Epithelial cell of esophagus (primary cell): Measurements from ENCODE around the gene RAX2.
"Not testable (repeated sequence)": the region's sequence is repeated elsewhere in the genome, so short reads cannot be mapped to it uniquely, and the experiment has no call there.

Experiments
- DNase-seq: peaks from one replicate; pipeline ENCODE4 v3.0.0; 2010; ENCODE audit warnings: low read depth
- H3K4me3 ChIP-seq: 2 replicates; pipeline ENCODE4 v1.5.1; 2011; ENCODE audit warnings: mild to moderate bottlenecking, low read length, control low read depth
- CTCF ChIP-seq: IDR thresholded peaks from 2 replicates; pipeline ENCODE4 v1.5.1; 2011; ENCODE audit warnings: low read depth, mild to moderate bottlenecking, low read length, control low read depth, inconsistent platforms; ENCODE audit not compliant: insufficient read depth; ENCODE audit errors: missing control alignments

Gene RAX2

GRCh38 chr19:3771906-3772455 is at the start of gene RAX2:
Gene RAX2, minus strand, starts transcription at chr19:3772228. Its CDS starts 486 bp downstream, at chr19:3771742.
- no peak for DNase-seq
- H3K4me3 ChIP-seq = no peak within 1 kb of the TSS
- TF ChIP-seq CTCF = no peak

GRCh38 chr19:3821156-3821555 is 49.1 kb upstream of the RAX2 start:
- TF ChIP-seq CTCF = no peak
- DNase-seq = no peak
- H3K4me3 ChIP-seq = no peak overlapping the region

GRCh38 chr19:3819989-3820388 is 48.0 kb upstream of the RAX2 start:
- DNase-seq = no peak
- TF ChIP-seq CTCF = no peak
- H3K4me3 ChIP-seq = no peak overlapping the region

- no peak for TF ChIP-seq CTCF
- H3K4me3 ChIP-seq = no peak overlapping the region
- no peak for DNase-seq
Measured at GRCh38 chr19:3818918-3819317, 46.9 kb upstream of the RAX2 start.

- TF ChIP-seq CTCF = no peak
- no peak overlapping the region for H3K4me3 ChIP-seq
- peak; percentile 58 for DNase-seq
Measured at GRCh38 chr19:3818466-3818865, 46.4 kb upstream of the RAX2 start.

- H3K4me3 ChIP-seq = no peak overlapping the region
- DNase-seq = no peak
- no peak for TF ChIP-seq CTCF
Measured at GRCh38 chr19:3817761-3818160, 45.7 kb upstream of the RAX2 start.

GRCh38 chr19:3816566-3817218 is 44.7 kb upstream of the RAX2 start:
- no peak overlapping the region for H3K4me3 ChIP-seq
- TF ChIP-seq CTCF = no peak
- DNase-seq = no peak

- DNase-seq, H3K4me3 ChIP-seq: not testable (repeated sequence)
Measured at GRCh38 chr19:3816148-3816547, 44.1 kb upstream of the RAX2 start.
